Left ventricle myocardium inferior (tissue), 1 donor: ENCODE data around the gene TSC22D1. TPM values are rescaled to one million over a fixed set of nuclear protein-coding genes. Genes with fewer than 3 reads are reported as not detected.

ENCODE experiments used
- DNase-seq: peaks from one replicate; pipeline ENCODE4 v3.0.0-alpha.2; 2020
- H3K27ac ChIP-seq: fragments of 200-600 bp; replicated peaks from 2 replicates; pipeline ENCODE4 v1.8.0; 2021
- H3K27me3 ChIP-seq: fragments of 200-600 bp; 2 replicates; pipeline ENCODE4 v1.8.0; 2021; ENCODE audit warnings: low read depth
- H3K36me3 ChIP-seq: fragments of 200-600 bp; 2 replicates; pipeline ENCODE4 v1.8.0; 2021
- H3K4me1 ChIP-seq: fragments of 200-600 bp; 2 replicates; pipeline ENCODE4 v1.8.0; 2021
- H3K4me3 ChIP-seq: fragments of 200-600 bp; 2 replicates; pipeline ENCODE4 v1.8.0; 2021; ENCODE audit warnings: mild to moderate bottlenecking, moderate library complexity
- H3K9me3 ChIP-seq: fragments of 200-600 bp; replicated peaks from 2 replicates; pipeline ENCODE4 v1.8.0; 2021
- CTCF ChIP-seq: fragments of 200-600 bp; IDR thresholded peaks from 2 replicates; pipeline ENCODE4 v1.8.0; 2021; ENCODE audit warnings: antibody characterized with exemption, mild to moderate bottlenecking, borderline replicate concordance
- intact Hi-C: fragments of 100-400 bp; cut with micrococcal nuclease; formaldehyde crosslinking; loops from one replicate; pipeline ENCODE4 v1.11.0; 2022
- total RNA-seq: library from RNA; stranded (reverse); fragmentation: NEBNext Ultra II Directional; extraction: Animal tissue kit (Norgen Biotek cat#: 25700); gene quantifications from one replicate; pipeline ENCODE4 v1.2.1, GENCODE V29; 2021
- donor health status: DM: no; HTN: yes; CAD: no; lungs with severe emphysema.

TSC22D1 gene
- total RNA-seq, 1 donor from 2014 or later: 158 TPM

DNA sequence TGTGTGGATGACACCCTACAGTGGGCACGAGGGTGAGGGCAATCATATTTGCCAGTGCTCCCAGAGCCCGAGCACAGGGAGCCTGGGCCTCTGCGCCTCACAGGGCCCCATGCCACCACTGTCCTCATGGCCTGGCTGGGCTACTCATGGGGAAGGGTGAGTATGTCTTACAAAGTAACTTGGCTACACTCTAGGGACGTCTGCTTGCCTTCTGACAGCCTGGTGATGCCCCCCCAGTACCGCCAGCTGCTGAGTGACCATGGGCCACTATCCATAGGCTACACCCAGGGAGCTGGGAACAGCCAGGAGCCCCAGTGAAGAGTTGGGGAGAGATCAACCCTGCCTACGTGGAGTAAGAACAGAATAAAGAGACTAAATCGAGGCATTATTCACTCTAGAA is 123.7 kb downstream of the TSC22D1 start:
- no peak for DNase-seq
- no peak overlapping the region for H3K27ac ChIP-seq
- H3K4me3 ChIP-seq: no peak overlapping the region
- peaks cover 10% of the 10 kb centered on the region for H3K4me1 ChIP-seq
- H3K9me3 ChIP-seq: peaks cover 4% of the 10 kb centered on the region
- no peak for TF ChIP-seq CTCF
- no peaks in the 10 kb centered on the region for H3K27me3 ChIP-seq
- intact Hi-C loops: no loop called here
- H3K36me3 ChIP-seq: no peaks in the 10 kb centered on the region

- TF ChIP-seq CTCF: no peak
- intact Hi-C loops: no loop called here
- H3K4me1 ChIP-seq: peaks cover 10% of the 10 kb centered on the region
- H3K27me3 ChIP-seq: no peaks in the 10 kb centered on the region
- peaks cover 4% of the 10 kb centered on the region for H3K9me3 ChIP-seq
- H3K27ac ChIP-seq: no peak overlapping the region
- no peak for DNase-seq
- H3K36me3 ChIP-seq: no peaks in the 10 kb centered on the region
- no peak overlapping the region for H3K4me3 ChIP-seq
These were observed 124.5 kb downstream of the TSC22D1 start for GRCh38 chr13:44451651-44452050.

- no peaks in the 10 kb centered on the region for H3K27me3 ChIP-seq
- H3K9me3 ChIP-seq: peaks cover 1% of the 10 kb centered on the region
- no peak overlapping the region for H3K27ac ChIP-seq
- H3K4me1 ChIP-seq: peaks cover 10% of the 10 kb centered on the region
- DNase-seq: no peak
- no peaks in the 10 kb centered on the region for H3K36me3 ChIP-seq
- intact Hi-C loops: no loop called here
- TF ChIP-seq CTCF: no peak
- H3K4me3 ChIP-seq: no peak overlapping the region
These were observed 125.0 kb downstream of the TSC22D1 start for GRCh38 chr13:44451126-44451525.

GRCh38 chr13:44449999-44450821 is 125.9 kb downstream of the TSC22D1 start:
- Histone ChIP-seq H3K27me3 (no peaks in the 10 kb centered on the region), H3K4me1 (peaks cover 10% of the 10 kb centered on the region), H3K9me3 (no peaks in the 10 kb centered on the region), H3K36me3 (no peaks in the 10 kb centered on the region), H3K27ac (no peak overlapping the region), H3K4me3 (no peak overlapping the region)
- intact Hi-C loops: no loop called here
- TF ChIP-seq CTCF: no peak
- no peak for DNase-seq

DNA sequence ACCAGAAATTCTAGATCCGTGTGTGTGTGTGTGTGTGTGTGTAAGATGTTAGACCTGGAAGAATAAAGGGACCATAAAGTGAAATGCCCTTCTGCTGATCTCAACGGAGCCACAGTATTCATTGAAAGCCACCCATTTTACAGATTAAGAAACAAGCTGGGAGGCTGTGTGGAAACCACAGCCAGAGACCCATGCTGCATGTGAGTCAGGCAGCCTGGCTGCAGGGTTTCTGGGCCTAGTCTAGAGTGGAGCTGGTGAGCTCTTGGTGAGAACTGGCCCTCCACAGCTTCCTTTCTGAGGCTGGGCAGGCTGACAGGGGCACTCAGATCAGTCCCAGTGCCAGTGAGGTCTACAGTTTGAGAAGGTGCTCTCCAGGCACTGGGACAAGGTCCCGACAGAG is 127.3 kb downstream of the TSC22D1 start:
- no peaks in the 10 kb centered on the region for H3K36me3 ChIP-seq
- H3K27ac ChIP-seq: no peak overlapping the region
- no peaks in the 10 kb centered on the region for H3K9me3 ChIP-seq
- H3K4me1 ChIP-seq: peaks cover 6% of the 10 kb centered on the region
- no peak overlapping the region for H3K4me3 ChIP-seq
- H3K27me3 ChIP-seq: no peaks in the 10 kb centered on the region
- intact Hi-C loops: no loop called here
- no peak for DNase-seq
- no peak for TF ChIP-seq CTCF
